Measurements from ENCODE around the gene POR. TPM values are rescaled to one million over a fixed set of nuclear protein-coding genes. Genes with fewer than 3 reads are reported as not detected.

The POR gene
- total and polyA plus RNA-seq, 11 donors, result 38.3 to 202 (median 80.0) TPM

DNA sequence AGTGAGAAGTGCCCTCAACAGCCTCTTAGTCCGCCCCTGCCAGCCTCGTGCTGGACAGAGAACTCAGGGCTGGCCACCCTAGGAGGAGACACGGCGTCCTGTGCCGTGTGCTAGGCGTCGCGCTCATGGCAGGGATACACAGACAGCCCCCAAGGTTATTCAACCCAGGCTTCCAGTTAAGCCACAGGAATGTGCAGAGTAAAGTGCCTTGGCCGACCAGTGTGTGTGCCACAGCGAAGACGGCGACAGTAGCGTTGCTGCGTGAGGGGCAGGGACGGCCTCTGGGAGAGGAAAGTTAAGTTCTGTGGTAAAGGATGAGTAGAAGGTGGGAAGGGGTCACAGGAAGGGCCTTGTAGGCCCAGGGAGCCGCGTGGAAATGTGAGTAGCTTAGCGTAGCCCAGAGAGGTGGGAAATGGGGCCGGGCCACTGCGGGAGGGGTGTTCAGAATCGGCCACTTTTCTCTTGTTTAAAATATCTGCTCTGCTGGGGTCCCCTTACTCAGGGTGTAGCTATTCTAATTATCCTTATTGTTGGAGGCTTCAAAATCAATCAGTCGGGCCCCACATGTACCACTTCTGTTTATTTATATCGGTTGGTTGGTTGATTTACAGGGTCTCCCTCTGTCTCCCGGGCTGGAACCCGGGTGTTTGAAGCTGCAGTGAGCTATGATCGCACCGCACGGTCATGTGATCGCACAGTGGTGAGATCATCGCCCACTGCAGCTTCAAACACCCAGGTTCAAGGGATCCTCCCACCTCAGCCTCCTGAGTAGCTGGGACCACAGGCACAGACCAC, 54.9 kb downstream of the POR start:
- Histone ChIP-seq H3K27me3 (no peaks in the 10 kb centered on the region), H3K4me3 (no peak overlapping the region), H3K9me3 (no peaks in the 10 kb centered on the region), H3K27ac (peak overlapping the region in 11 of 12 donors; percentile 71 to 92 (median 83)), H3K4me1 (peaks cover 14 to 68% (median 62%) of the 10 kb centered on the region in 12 donors), H3K36me3 (peaks cover 0 to 37% (median 20%) of the 10 kb centered on the region in 9 donors)
- ATAC-seq (no peak), DNase-seq (no peak)
- WGBS, 4 donors, result 91 to 95% (median 93%) methylated on average over 28 to 30 of the region's 30 CpGs
- intact Hi-C loops (cut with DNase I), result loop anchor here in 5 of 10 donors (5.0 to 10.0 kb wide), 4 partner anchors 42 to 95 kb away; partner anchors contain the start of genes POR (in 4 of the 5) and RHBDD2 (in 1 of the 5)
- TF ChIP-seq POLR2A (IDR thresholded peaks at IDR 0.05), result no peak
- TF ChIP-seq, protein P1, sequence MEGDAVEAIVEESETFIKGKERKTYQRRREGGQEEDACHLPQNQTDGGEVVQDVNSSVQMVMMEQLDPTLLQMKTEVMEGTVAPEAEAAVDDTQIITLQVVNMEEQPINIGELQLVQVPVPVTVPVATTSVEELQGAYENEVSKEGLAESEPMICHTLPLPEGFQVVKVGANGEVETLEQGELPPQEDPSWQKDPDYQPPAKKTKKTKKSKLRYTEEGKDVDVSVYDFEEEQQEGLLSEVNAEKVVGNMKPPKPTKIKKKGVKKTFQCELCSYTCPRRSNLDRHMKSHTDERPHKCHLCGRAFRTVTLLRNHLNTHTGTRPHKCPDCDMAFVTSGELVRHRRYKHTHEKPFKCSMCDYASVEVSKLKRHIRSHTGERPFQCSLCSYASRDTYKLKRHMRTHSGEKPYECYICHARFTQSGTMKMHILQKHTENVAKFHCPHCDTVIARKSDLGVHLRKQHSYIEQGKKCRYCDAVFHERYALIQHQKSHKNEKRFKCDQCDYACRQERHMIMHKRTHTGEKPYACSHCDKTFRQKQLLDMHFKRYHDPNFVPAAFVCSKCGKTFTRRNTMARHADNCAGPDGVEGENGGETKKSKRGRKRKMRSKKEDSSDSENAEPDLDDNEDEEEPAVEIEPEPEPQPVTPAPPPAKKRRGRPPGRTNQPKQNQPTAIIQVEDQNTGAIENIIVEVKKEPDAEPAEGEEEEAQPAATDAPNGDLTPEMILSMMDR (IDR thresholded peaks at IDR 0.05), result no peak

GRCh38 chr7:75971309-75971960, 56.5 kb downstream of the POR start:
- no peaks in the 10 kb centered on the region for H3K27me3 ChIP-seq
- H3K9me3 ChIP-seq, result no peaks in the 10 kb centered on the region
- DNase-seq (no peak), ATAC-seq (no peak)
- 73 to 77% (median 74%) methylated on average over 14 of the region's 14 CpGs for WGBS, 4 donors
- peaks cover 14 to 57% (median 51%) of the 10 kb centered on the region in 12 donors for H3K4me1 ChIP-seq
- intact Hi-C loops (cut with DNase I), result no loop called here
- no peak overlapping the region for H3K4me3 ChIP-seq
- H3K27ac ChIP-seq, result peak overlapping the region in 11 of 12 donors; percentile 20 to 79 (median 60)
- H3K36me3 ChIP-seq, result peaks cover 0 to 37% (median 20%) of the 10 kb centered on the region in 9 donors
- TF ChIP-seq, protein P1 (IDR thresholded peaks at IDR 0.05), result no peak
- no peak for TF ChIP-seq POLR2A (IDR thresholded peaks at IDR 0.05)

- intact Hi-C loops (cut with DNase I), result no loop called here
- no peak for TF ChIP-seq POLR2A (IDR thresholded peaks at IDR 0.05)
- TF ChIP-seq, protein P1 (IDR thresholded peaks at IDR 0.05), result peak in 3 of 12 donors; percentile 11 to 23 (median 15)
- Histone ChIP-seq H3K27ac (peak overlapping the region; percentile 20 to 79 (median 60)), H3K36me3 (peaks cover 0 to 37% (median 20%) of the 10 kb centered on the region in 9 donors), H3K9me3 (no peaks in the 10 kb centered on the region), H3K4me3 (no peak overlapping the region), H3K4me1 (peaks cover 13 to 51% (median 45%) of the 10 kb centered on the region in 12 donors), H3K27me3 (no peaks in the 10 kb centered on the region)
- WGBS, 4 donors, result 45 to 57% (median 46%) methylated on average over 18 to 19 of the region's 19 CpGs
- peak; percentile 41 to 62 (median 56) for ATAC-seq
- DNase-seq, result peak in 4 of 5 donors; percentile 64 to 83 (median 79)
Observed at GRCh38 chr7:75971961-75972763, 57.2 kb downstream of the POR start.

Measured in heart left ventricle (tissue), 16 donors.